GM19467 (cell line): ENCODE results near the gene GLI3.

Experiments
- ATAC-seq: cut with Tn5 transposase; IDR thresholded peaks from one replicate; pipeline ENCODE4 v1.9.1; 2021; ENCODE audit warnings: mild to moderate bottlenecking, moderate library complexity; ENCODE audit not compliant: unreplicated experiment

Gene GLI3

GRCh38 chr7:42011846-42012245, 225.2 kb downstream of the GLI3 start:
- no peak for ATAC-seq

- no peak for ATAC-seq
Measured at GRCh38 chr7:42010751-42011150, 226.3 kb downstream of the GLI3 start.

GRCh38 chr7:42006801-42007513, 230.1 kb downstream of the GLI3 start:
- no peak for ATAC-seq

GRCh38 chr7:42002654-42003053, 234.4 kb downstream of the GLI3 start:
- no peak for ATAC-seq

GRCh38 chr7:41999736-42000283, 237.2 kb downstream of the GLI3 start:
- ATAC-seq: no peak

- ATAC-seq: no peak
Measured at GRCh38 chr7:41998041-41998440, 239.0 kb downstream of the GLI3 start.

GRCh38 chr7:41997151-41997550, 239.9 kb downstream of the GLI3 start:
- ATAC-seq: no peak

GRCh38 chr7:41996381-41997035, 240.5 kb downstream of the GLI3 start:
- ATAC-seq: no peak

GRCh38 chr7:41995632-41996271, 241.3 kb downstream of the GLI3 start:
- no peak for ATAC-seq

- ATAC-seq: no peak
Measured at GRCh38 chr7:41994746-41995110, 242.3 kb downstream of the GLI3 start.

- no peak for ATAC-seq
Measured at GRCh38 chr7:41994036-41994745, 242.8 kb downstream of the GLI3 start.

GRCh38 chr7:41992881-41993867, 243.8 kb downstream of the GLI3 start:
- ATAC-seq: no peak

GRCh38 chr7:41984888-41985287, 252.1 kb downstream of the GLI3 start:
- ATAC-seq: no peak

GRCh38 chr7:41981046-41982040, 255.7 kb downstream of the GLI3 start:
- ATAC-seq: no peak

- ATAC-seq: no peak
Measured at GRCh38 chr7:41979834-41980307, 257.1 kb downstream of the GLI3 start.

- no peak for ATAC-seq
Measured at GRCh38 chr7:41978858-41979257, 258.2 kb downstream of the GLI3 start.

GRCh38 chr7:41977661-41978060, 259.3 kb downstream of the GLI3 start:
- ATAC-seq: no peak

- no peak for ATAC-seq
Measured at GRCh38 chr7:41977151-41977651, 259.8 kb downstream of the GLI3 start.

GRCh38 chr7:41976411-41976810, 260.6 kb downstream of the GLI3 start:
- ATAC-seq: no peak
